ENCODE results near the gene ST6GALNAC1. TPM values are rescaled to one million over a fixed set of nuclear protein-coding genes. Genes with fewer than 3 reads are reported as not detected.

The ST6GALNAC1 gene
- total and polyA plus RNA-seq, 2 of the 13 experiments (the other 11 are each of a cell fraction or from before 2014, with no cell fraction given), result not detected

DNA sequence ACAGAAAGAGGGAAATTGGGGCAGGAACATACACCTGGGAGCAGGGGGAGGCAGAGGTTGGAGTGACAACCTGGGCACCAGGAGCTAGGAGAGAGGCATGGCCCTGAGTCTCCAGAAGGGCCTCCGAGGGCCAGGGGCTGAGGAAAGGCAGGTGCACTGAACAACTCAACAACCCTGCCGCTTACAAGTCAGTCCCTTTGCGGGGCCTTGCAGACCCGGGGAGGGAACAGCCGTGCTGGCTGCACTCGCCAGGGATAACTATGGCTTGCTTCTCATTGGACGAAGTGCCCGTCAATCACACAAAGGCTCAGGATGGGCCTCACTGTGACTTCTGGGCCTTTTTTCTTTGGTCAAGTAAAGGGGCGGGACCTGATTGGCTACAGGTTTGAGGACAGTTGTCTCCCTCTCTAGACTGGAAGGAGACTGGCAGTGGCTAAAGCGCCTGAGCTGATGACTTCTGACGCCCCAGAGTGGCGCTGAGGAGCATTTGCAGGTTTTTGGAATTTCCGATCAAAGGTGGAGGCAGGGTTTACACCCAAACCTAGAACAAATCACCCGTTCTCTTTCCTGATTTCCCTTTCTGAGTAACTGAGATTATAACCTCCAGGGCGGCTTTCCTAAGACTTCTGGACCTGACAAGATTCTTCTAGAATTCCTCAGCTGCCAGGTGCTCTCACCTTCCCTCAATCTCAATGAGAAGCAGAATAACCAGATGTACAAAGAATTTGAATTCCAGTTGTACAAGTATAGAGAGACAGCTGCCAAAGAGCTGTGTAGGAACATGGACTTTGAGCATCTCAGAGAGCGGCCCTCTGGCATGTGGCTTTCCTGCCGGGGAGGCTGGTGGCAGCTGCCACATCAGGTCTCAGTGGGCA lies 30.3 kb downstream of the ST6GALNAC1 start (continued):
- no peak for TF ChIP-seq CEBPB (IDR thresholded peaks at IDR 0.05; ENCODE audit: borderline replicate concordance, low read depth, low read length)
- no peak for TF ChIP-seq GATAD1 (CRISPR knock-in tag; IDR thresholded peaks at IDR 0.05)
- TF ChIP-seq ZNF329 (CRISPR knock-in tag; IDR thresholded peaks at IDR 0.05; ENCODE audit: low read depth), result no peak
- TF ChIP-seq, protein P1, sequence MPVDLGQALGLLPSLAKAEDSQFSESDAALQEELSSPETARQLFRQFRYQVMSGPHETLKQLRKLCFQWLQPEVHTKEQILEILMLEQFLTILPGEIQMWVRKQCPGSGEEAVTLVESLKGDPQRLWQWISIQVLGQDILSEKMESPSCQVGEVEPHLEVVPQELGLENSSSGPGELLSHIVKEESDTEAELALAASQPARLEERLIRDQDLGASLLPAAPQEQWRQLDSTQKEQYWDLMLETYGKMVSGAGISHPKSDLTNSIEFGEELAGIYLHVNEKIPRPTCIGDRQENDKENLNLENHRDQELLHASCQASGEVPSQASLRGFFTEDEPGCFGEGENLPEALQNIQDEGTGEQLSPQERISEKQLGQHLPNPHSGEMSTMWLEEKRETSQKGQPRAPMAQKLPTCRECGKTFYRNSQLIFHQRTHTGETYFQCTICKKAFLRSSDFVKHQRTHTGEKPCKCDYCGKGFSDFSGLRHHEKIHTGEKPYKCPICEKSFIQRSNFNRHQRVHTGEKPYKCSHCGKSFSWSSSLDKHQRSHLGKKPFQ (CRISPR knock-in tag; IDR thresholded peaks at IDR 0.05; ENCODE audit: insufficient replicate concordance), result no peak
- TF ChIP-seq ZNF761 (CRISPR knock-in tag; conservative IDR thresholded peaks at IDR 0.05), result no peak
- TF ChIP-seq ZNF788 (CRISPR knock-in tag; IDR thresholded peaks at IDR 0.05; ENCODE audit: borderline replicate concordance), result no peak; the same call in 1 of the 2 replicates
- no peak for TF ChIP-seq ZNF672 (CRISPR knock-in tag; IDR thresholded peaks at IDR 0.05)
- peak; percentile 55; the same call in 1 of the 2 replicates for TF ChIP-seq ATF1 (CRISPR knock-in tag; IDR thresholded peaks at IDR 0.05)
- TF ChIP-seq ELF3 (CRISPR knock-in tag; IDR thresholded peaks at IDR 0.05), result peak; percentile 7
- no peak for TF ChIP-seq REXO4 (CRISPR knock-in tag; IDR thresholded peaks at IDR 0.05; ENCODE audit: borderline replicate concordance)
- TF ChIP-seq ERF (CRISPR knock-in tag; IDR thresholded peaks at IDR 0.05), result no peak
- peak; percentile 58 for TF ChIP-seq NCOR1 (IDR thresholded peaks at IDR 0.05; ENCODE audit: borderline replicate concordance, low read length)
- TF ChIP-seq SAP130 (CRISPR knock-in tag; IDR thresholded peaks at IDR 0.05; ENCODE audit: low read depth), result peak; percentile 61
- TF ChIP-seq, protein P2, sequence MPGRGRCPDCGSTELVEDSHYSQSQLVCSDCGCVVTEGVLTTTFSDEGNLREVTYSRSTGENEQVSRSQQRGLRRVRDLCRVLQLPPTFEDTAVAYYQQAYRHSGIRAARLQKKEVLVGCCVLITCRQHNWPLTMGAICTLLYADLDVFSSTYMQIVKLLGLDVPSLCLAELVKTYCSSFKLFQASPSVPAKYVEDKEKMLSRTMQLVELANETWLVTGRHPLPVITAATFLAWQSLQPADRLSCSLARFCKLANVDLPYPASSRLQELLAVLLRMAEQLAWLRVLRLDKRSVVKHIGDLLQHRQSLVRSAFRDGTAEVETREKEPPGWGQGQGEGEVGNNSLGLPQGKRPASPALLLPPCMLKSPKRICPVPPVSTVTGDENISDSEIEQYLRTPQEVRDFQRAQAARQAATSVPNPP (CRISPR knock-in tag; IDR thresholded peaks at IDR 0.05), result no peak
- no peak for TF ChIP-seq HOMEZ (CRISPR knock-in tag; IDR thresholded peaks at IDR 0.05; ENCODE audit: low read depth)
- no peak for TF ChIP-seq GTF3A (CRISPR knock-in tag; conservative IDR thresholded peaks at IDR 0.05)
- TF ChIP-seq NPAS2 (CRISPR knock-in tag; IDR thresholded peaks at IDR 0.05; ENCODE audit: borderline replicate concordance), result no peak
- no peak for TF ChIP-seq AGO2 (optimal IDR thresholded peaks at IDR 0.05; ENCODE audit: low read depth, low read length)
- no peak for TF ChIP-seq MEIS1 (CRISPR knock-in tag; IDR thresholded peaks at IDR 0.05; ENCODE audit: borderline replicate concordance)
- TF ChIP-seq ZNF281 (CRISPR knock-in tag; IDR thresholded peaks at IDR 0.05; ENCODE audit: borderline replicate concordance), result no peak
- TF ChIP-seq ZNF614 (CRISPR knock-in tag; IDR thresholded peaks at IDR 0.05; ENCODE audit: borderline replicate concordance), result no peak; the same call in 1 of the 2 replicates
- TF ChIP-seq MZF1 (CRISPR knock-in tag; IDR thresholded peaks at IDR 0.05; ENCODE audit: borderline replicate concordance), result no peak

Measured in HepG2 (cell line).